Trophoblast cell (in vitro differentiated cells and primary cell): ENCODE data around the gene FOXF2.

Experiments used
- DNase-seq, 2 donors: peaks; one replicate each; pipeline ENCODE4 v3.0.0-alpha.2; 2016
- H2AFZ ChIP-seq: 2 replicates; pipeline ENCODE4 v1.6.1; 2013; ENCODE audit warnings: low read length, moderate library complexity, mild to moderate bottlenecking; ENCODE audit not compliant: insufficient read depth, poor library complexity
- H2AK5ac ChIP-seq: 2 replicates; pipeline ENCODE4 v1.6.1; 2013; ENCODE audit warnings: mild to moderate bottlenecking, low read length
- H2BK120ac ChIP-seq: 2 replicates; pipeline ENCODE4 v1.6.1; 2013; ENCODE audit warnings: low read length, mild to moderate bottlenecking, moderate library complexity; ENCODE audit not compliant: insufficient read depth, poor library complexity
- H2BK12ac ChIP-seq: 2 replicates; pipeline ENCODE4 v1.6.1; 2013; ENCODE audit warnings: mild to moderate bottlenecking, low read length, moderate library complexity
- H2BK5ac ChIP-seq: 2 replicates; pipeline ENCODE4 v1.6.1; 2013; ENCODE audit warnings: low read length, low read depth, moderate library complexity, mild to moderate bottlenecking; ENCODE audit not compliant: poor library complexity
- H3K14ac ChIP-seq: 2 replicates; pipeline ENCODE4 v1.6.1; 2013; ENCODE audit warnings: mild to moderate bottlenecking, low read length
- H3K18ac ChIP-seq: 2 replicates; pipeline ENCODE4 v1.6.1; 2013; ENCODE audit warnings: mild to moderate bottlenecking, low read length
- H3K23ac ChIP-seq: 2 replicates; pipeline ENCODE4 v1.6.1; 2013; ENCODE audit warnings: low read length
- H3K27ac ChIP-seq: 2 replicates; pipeline ENCODE4 v1.5.1; 2013; ENCODE audit warnings: low read depth, mild to moderate bottlenecking, inconsistent platforms, low read length, moderate library complexity
- H3K27me3 ChIP-seq: 2 replicates; pipeline ENCODE4 v1.6.1; 2013; ENCODE audit warnings: inconsistent platforms, mild to moderate bottlenecking, low read length, moderate library complexity; ENCODE audit not compliant: insufficient read depth
- H3K36me3 ChIP-seq, 2 experiments: 1 replicate in 1 of 2; 2 replicates in 1 of 2; pipeline ENCODE4 v1.6.1; 2013; ENCODE audit warnings: low read length in 2 of 2, mild to moderate bottlenecking in 2 of 2, moderate library complexity in 1 of 2; ENCODE audit not compliant: insufficient read depth in 2 of 2, control insufficient read depth in 1 of 2
- H3K4ac ChIP-seq: 2 replicates; pipeline ENCODE4 v1.6.1; 2013; ENCODE audit warnings: low read depth, mild to moderate bottlenecking, low read length, moderate library complexity
- H3K4me1 ChIP-seq, 2 experiments: 1 replicate in 1 of 2; 2 replicates in 1 of 2; pipeline ENCODE4 v1.6.1; 2013; ENCODE audit warnings: low read length in 2 of 2, mild to moderate bottlenecking in 2 of 2, moderate library complexity in 1 of 2; ENCODE audit not compliant: insufficient read depth in 2 of 2, control insufficient read depth in 1 of 2
- H3K4me2 ChIP-seq: 2 replicates; pipeline ENCODE4 v1.6.1; 2013; ENCODE audit warnings: inconsistent platforms, mild to moderate bottlenecking, low read length, moderate library complexity
- H3K4me3 ChIP-seq: 2 replicates; pipeline ENCODE4 v1.5.1; 2013; ENCODE audit warnings: mild to moderate bottlenecking, low read depth, low read length, inconsistent platforms
- H3K79me1 ChIP-seq: one replicate; pipeline ENCODE4 v1.6.1; 2013; ENCODE audit warnings: low read length
- H3K79me2 ChIP-seq: 2 replicates; pipeline ENCODE4 v1.6.1; 2013; ENCODE audit warnings: low read length, mild to moderate bottlenecking; ENCODE audit not compliant: control insufficient read depth, insufficient read depth, poor library complexity
- H3K9ac ChIP-seq: 2 replicates; pipeline ENCODE4 v1.6.1; 2013; ENCODE audit warnings: mild to moderate bottlenecking, low read length
- H3K9me3 ChIP-seq: 2 replicates; pipeline ENCODE4 v1.6.1; 2013; ENCODE audit warnings: low read depth, mild to moderate bottlenecking, control low read depth, inconsistent platforms, low read length; ENCODE audit not compliant: insufficient read depth
- H4K12ac ChIP-seq: 2 replicates; pipeline ENCODE4 v1.6.1; 2013; ENCODE audit warnings: low read depth, mild to moderate bottlenecking, low read length, moderate library complexity
- H4K8ac ChIP-seq: 2 replicates; pipeline ENCODE4 v1.6.1; 2013; ENCODE audit warnings: low read depth, mild to moderate bottlenecking, low read length, moderate library complexity
- H4K91ac ChIP-seq: one replicate; pipeline ENCODE4 v1.6.1; 2013; ENCODE audit warnings: low read depth, mild to moderate bottlenecking, low read length, moderate library complexity
- WGBS: extraction: QIAGEN DNeasy Blood & Tissue Kit; methylation state at CpG from one replicate; pipeline ENCODE4 v1.1.7; 2013; ENCODE audit warnings: missing lambda C conversion rate; ENCODE audit not compliant: insufficient read length, insufficient coverage; ENCODE audit errors: extremely low coverage; 5-methylcytosine and 5-hydroxymethylcytosine counted together

Gene FOXF2

GRCh38 chr6:1437553-1438406 is 48.4 kb downstream of the FOXF2 start:
- Histone ChIP-seq H4K12ac (no peak overlapping the region), H3K4me2 (no peak overlapping the region), H4K8ac (no peak overlapping the region), H3K79me1 (no peaks in the 10 kb centered on the region), H3K18ac (no peak overlapping the region), H2BK5ac (no peak overlapping the region), H2BK120ac (no peak overlapping the region), H3K9me3 (no peaks in the 10 kb centered on the region), H3K23ac (no peak overlapping the region), H3K79me2 (no peaks in the 10 kb centered on the region), H3K27me3 (no peaks in the 10 kb centered on the region), H2BK12ac (no peak overlapping the region), H3K9ac (no peak overlapping the region), H2AFZ (no peak overlapping the region), H3K14ac (no peak overlapping the region), H3K36me3 (no peaks in the 10 kb centered on the region), H2AK5ac (no peak overlapping the region), H4K91ac (no peak overlapping the region), H3K27ac (no peak overlapping the region), H3K4me1 (no peaks in the 10 kb centered on the region), H3K4ac (no peak overlapping the region), H3K4me3 (no peak overlapping the region)
- no peak for DNase-seq
- WGBS: no CpG with 5 or more reads among the region's 21 CpGs

DNA sequence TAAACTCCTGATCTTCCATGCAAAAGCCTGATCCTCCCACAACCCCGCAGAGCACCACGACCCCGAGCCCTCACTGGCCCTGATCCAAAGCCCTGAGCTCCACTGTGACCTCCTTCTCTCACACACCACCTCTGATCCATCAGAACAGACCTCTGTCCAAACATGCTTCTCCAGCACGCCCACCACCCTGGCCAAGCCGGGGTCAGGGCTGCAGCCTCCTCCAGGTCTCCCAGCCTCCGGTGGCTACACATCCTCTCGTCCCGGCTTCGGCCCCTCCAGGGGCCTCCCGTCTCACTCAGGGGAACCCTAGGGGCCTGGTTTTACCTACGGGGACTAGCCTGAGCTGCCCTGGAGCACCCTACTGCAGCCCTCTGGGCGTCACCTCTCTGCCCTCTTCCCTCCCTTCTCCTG is 49.1 kb downstream of the FOXF2 start:
- Histone ChIP-seq H3K79me2 (no peaks in the 10 kb centered on the region), H3K4me2 (no peak overlapping the region), H2BK12ac (no peak overlapping the region), H3K4ac (no peak overlapping the region), H4K12ac (no peak overlapping the region), H3K36me3 (no peaks in the 10 kb centered on the region), H4K91ac (no peak overlapping the region), H2AFZ (no peak overlapping the region), H4K8ac (no peak overlapping the region), H3K23ac (no peak overlapping the region), H3K79me1 (no peaks in the 10 kb centered on the region), H3K18ac (no peak overlapping the region), H3K27ac (no peak overlapping the region), H2AK5ac (no peak overlapping the region), H3K9ac (no peak overlapping the region), H3K14ac (no peak overlapping the region), H3K27me3 (no peaks in the 10 kb centered on the region), H2BK120ac (no peak overlapping the region), H3K4me1 (no peaks in the 10 kb centered on the region), H3K9me3 (no peaks in the 10 kb centered on the region), H3K4me3 (no peak overlapping the region), H2BK5ac (no peak overlapping the region)
- no peak for DNase-seq
- WGBS: no CpG with 5 or more reads among the region's 12 CpGs

DNA sequence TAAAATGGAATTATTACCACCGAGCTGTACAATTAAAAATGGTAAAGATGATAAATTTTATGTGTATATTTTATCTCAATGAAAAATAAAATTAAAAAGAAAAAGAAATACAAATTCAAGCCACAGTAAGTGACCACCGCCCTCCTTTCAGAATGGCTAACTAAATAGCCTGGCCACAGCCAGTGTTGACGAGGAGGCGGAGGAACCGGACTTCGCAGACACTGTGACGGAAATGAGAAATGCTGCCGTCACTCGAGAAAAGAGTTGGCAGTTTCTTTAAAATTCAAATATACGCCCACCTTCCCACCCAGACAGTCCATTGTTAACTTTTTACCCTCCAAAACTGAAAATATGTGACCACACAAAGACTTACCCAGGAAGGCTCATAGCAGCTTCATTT is 50.0 kb downstream of the FOXF2 start:
- H4K8ac ChIP-seq: no peak overlapping the region
- H2BK12ac ChIP-seq: no peak overlapping the region
- H3K27ac ChIP-seq: no peak overlapping the region
- H3K27me3 ChIP-seq: no peaks in the 10 kb centered on the region
- H2AK5ac ChIP-seq: no peak overlapping the region
- H3K4me3 ChIP-seq: no peak overlapping the region
- H3K9ac ChIP-seq: no peak overlapping the region
- no peak overlapping the region for H2AFZ ChIP-seq
- no peak overlapping the region for H3K23ac ChIP-seq
- no peak overlapping the region for H2BK120ac ChIP-seq
- H3K79me1 ChIP-seq: no peaks in the 10 kb centered on the region
- H2BK5ac ChIP-seq: no peak overlapping the region
- no peaks in the 10 kb centered on the region for H3K9me3 ChIP-seq
- no peak overlapping the region for H3K4ac ChIP-seq
- H4K91ac ChIP-seq: no peak overlapping the region
- no peak overlapping the region for H4K12ac ChIP-seq
- no peak overlapping the region for H3K4me2 ChIP-seq
- WGBS: no CpG with 5 or more reads among the region's 10 CpGs
- no peak overlapping the region for H3K18ac ChIP-seq
- no peaks in the 10 kb centered on the region for H3K36me3 ChIP-seq
- H3K14ac ChIP-seq: no peak overlapping the region
- H3K4me1 ChIP-seq: no peaks in the 10 kb centered on the region
- H3K79me2 ChIP-seq: no peaks in the 10 kb centered on the region
- DNase-seq: no peak

DNA sequence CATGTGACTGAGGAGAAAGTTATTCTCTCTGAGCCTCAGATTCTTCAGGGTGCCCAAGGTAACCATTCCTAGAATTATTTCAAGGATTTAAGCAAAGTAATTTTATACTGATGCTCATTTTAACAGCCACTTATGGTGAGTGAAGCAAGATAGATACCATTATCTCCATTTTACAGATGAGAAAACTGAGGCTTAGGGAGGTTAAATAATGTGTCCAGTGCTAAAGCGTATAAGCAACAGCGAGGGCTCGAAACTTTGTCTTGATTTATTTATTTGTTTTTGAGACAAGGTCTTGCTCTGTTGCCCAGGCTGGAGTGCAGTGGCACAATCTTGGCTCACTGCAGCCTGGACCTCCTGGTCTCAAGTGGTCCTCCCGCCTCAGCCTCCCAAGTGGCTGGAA is 53.6 kb downstream of the FOXF2 start:
- Histone ChIP-seq H3K14ac (no peak overlapping the region), H3K4me2 (no peak overlapping the region), H3K18ac (no peak overlapping the region), H2AFZ (no peak overlapping the region), H3K27me3 (no peaks in the 10 kb centered on the region), H3K79me1 (no peaks in the 10 kb centered on the region), H3K27ac (no peak overlapping the region), H3K79me2 (no peaks in the 10 kb centered on the region), H3K4me3 (no peak overlapping the region), H2BK5ac (no peak overlapping the region), H3K36me3 (no peaks in the 10 kb centered on the region), H2BK12ac (no peak overlapping the region), H4K8ac (no peak overlapping the region), H3K23ac (no peak overlapping the region), H3K4me1 (no peaks in the 10 kb centered on the region), H3K9me3 (peaks cover 6% of the 10 kb centered on the region), H3K4ac (no peak overlapping the region), H4K91ac (no peak overlapping the region), H2BK120ac (no peak overlapping the region), H3K9ac (no peak overlapping the region), H2AK5ac (no peak overlapping the region), H4K12ac (no peak overlapping the region)
- DNase-seq: no peak
- no CpG with 5 or more reads among the region's 4 CpGs for WGBS
